CD4-positive, alpha-beta T cell treated with Interleukin-21 for 1 hour (primary cell): ENCODE results near the gene ZNF254.
"Not testable (repeated sequence)": the region's sequence is repeated elsewhere in the genome, so short reads cannot be mapped to it uniquely, and the experiment has no call there.

ENCODE experiments used
- DNase-seq: peaks from one replicate; pipeline ENCODE4 v3.0.0-alpha.2; 2020

Gene ZNF254

DNA sequence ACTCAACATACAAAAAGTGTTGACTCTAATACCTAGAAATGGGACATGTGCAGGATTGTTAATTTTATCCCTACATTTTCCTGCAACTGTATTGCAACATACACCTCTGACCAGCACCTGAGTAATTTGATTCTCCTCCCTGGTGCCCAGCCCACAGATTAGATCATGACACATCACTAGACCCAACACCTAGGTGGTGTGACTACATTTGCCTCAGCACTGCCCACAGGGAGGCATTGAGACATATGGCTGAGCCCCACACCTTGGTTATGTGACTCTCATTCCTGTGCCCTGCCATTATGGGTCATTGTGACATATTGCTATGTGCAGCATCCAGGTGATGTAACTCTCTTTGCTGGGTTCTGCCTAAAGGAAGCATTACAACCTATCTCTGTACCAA is 13.2 kb upstream of the ZNF254 start:
- DNase-seq = no peak

DNA sequence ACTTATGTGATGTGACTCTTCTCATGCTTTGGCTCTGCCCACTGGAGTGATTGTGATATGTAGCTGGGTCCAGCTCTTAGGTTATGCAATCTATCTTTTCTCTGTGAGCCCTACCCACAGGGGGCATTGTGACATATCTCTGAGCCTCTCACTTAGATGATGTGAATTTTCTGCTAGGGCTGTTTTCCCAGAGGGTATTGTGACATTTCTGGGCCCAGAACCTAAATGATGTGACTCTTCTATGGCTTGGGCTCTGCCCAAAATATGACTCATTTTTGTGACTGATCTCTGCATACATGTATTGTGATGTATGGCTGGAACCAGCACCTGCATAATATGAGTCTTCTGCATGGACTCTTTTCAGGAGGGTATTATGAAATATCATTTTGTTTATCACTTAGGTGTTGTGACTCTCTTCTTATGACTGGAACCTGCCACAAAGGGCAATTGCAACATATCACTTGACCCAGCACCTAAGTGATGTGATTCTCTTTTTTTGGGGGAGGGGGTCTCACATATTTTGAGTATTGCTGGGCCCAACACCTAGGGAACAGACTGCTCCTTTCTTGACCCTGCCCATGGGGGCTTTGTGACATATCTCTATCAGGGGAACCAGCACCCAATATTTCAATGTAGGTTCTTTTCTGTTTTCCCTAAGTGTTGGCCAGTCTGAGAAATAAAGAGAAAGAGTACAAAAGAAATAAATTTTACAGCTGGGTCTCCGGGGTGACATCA is 12.1 kb upstream of the ZNF254 start:
- no peak for DNase-seq

DNA sequence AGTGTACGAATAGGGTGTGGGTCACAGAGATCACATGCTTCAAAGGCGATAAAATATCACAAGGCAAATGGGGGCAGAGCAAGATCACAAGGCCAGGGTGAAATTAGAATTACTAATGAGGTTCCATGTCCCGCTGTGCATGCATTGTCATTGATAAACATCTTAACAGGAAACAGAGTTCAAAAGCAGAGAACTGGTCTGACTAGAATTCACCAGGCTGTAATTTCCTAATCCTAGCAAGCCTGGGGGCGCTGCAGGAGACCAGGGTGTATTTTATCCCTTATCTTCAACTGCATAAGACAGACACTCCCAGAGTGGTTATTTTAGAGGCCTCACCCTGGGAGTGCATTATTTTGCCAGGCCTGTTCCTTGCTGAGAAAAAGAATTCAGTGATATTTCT is 11.5 kb upstream of the ZNF254 start:
- not testable (repeated sequence) for DNase-seq

- no peak for DNase-seq
Observed at GRCh38 chr19:24078680-24079079, 8.3 kb upstream of the ZNF254 start.

GRCh38 chr19:24081056-24081455 is 5.9 kb upstream of the ZNF254 start:
- DNase-seq = no peak

- DNase-seq = no peak
Observed at GRCh38 chr19:24098359-24098758, 11.4 kb downstream of the ZNF254 start.

DNA sequence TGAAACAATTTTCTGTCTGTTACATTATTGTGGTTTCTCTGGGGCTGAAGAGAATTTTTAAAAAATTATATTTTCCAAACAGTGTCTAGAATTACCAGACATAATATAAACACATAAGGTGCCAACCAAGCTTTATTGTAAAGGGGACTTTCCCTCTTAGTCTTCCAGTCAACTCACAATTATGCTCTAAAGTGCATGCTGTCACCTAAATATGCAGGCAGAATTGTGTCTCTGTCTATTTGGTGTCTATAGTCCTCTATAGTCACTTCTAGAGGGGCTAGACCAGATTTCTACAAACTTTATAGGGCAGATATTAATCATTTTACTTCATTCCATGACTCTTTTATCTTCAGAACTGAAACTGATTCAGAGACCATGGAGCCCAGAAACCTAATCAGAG is 12.8 kb downstream of the ZNF254 start:
- no peak for DNase-seq

- DNase-seq = not testable (repeated sequence)
Observed at GRCh38 chr19:24100597-24100996, 13.6 kb downstream of the ZNF254 start.

DNA sequence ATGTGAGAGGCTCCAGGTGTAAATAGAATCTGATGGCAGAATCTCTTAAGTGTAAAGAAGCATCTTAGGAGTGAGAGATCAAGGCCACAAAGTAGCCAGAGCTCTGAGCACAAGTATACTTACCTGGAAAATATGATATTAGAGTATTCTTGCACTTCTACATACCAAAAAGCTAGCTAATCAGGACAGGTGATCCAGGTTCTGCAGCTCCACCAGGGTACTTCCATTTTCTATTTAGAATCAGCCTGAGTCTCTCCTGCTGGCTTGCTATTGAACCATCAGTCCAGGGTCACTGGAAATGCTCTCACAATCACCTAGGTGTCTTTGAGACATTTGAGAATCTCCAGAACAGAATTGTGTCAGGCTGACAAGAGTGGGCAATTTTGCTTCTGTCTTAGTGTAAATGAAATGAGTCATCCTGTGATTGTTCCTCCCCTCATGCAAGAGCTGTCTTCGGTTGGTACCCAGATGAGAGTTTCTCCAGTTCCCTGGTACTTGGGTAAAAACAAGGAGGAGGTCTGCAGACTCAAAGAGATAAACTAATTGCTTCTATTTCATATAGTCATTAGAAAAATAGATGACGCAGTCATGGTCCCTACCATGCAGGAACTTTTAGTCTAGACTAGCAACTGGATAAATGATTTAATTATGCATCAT is 14.6 kb downstream of the ZNF254 start:
- no peak for DNase-seq

DNA sequence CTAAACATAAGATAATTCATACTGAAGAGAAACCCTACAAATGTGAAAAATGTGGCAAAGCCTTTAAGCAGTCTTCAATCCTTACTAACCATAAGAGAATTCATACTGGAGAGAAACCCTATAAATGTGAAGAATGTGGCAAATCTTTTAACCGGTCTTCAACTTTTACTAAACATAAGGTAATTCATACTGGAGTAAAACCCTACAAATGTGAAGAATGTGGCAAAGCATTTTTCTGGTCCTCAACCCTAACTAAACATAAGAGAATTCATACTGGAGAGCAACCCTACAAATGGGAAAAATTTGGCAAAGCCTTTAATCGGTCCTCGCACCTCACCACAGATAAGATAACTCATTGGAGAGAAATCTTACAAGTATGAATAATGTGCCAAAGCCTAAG is 40.6 kb downstream of the ZNF254 start:
- no peak for DNase-seq

DNA sequence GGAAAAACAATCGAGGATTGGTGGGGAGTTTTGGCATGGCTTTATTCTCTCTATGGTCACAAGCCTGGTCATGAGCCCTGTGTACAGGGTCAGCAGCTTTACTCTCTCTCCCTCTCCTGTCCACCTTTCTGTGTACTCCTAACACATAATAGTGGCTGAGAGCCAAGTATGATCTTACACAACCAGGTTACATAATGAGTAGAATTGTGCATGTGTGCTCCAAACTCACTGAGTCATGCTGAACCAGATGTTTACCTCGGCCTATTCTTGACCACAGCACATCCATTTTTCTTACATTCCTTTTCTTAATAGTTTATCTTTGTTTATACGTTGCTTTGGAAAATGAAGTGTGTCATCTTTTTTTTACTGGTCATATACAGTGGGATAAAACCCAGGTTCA is 53.1 kb downstream of the ZNF254 start:
- DNase-seq = no peak

DNA sequence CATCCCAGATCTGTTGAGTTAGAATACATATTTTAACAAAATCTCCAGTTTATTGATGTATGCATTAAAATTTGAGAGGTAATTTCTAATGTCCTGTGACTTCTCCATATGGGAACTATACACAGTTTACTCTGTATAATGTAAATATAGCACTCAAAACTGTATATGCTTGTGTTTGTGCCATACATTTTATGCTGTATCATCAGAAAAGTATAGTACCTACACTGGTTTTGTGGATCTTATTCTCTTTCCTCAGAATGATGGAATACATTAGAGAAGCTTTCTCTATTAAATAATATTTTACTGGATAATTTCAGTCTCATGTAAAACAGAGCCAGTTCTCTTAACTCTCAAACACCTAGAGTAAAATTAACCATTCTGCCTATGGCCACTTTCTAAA is 53.6 kb downstream of the ZNF254 start:
- no peak for DNase-seq

DNA sequence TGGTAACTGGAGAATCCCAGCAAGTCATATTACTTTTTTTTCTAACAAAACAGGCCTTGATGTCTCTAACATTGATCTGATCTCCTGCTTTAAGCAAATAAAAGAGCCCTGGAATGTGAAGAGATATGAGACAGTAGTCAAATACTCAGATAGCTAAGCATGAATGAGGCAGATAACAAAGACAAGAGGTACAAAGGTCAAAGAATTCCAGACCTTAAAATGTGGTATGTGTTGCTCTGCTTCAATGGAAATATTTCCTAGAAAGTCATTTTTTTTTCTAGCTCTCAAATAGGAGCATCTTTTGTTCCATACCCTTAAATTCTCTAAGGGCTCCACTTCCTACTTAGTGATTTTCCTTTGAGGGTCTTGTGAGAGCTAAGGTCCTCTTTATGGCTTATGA is 54.6 kb downstream of the ZNF254 start:
- DNase-seq = no peak

GRCh38 chr19:24142771-24143170 is 55.8 kb downstream of the ZNF254 start:
- no peak for DNase-seq

DNA sequence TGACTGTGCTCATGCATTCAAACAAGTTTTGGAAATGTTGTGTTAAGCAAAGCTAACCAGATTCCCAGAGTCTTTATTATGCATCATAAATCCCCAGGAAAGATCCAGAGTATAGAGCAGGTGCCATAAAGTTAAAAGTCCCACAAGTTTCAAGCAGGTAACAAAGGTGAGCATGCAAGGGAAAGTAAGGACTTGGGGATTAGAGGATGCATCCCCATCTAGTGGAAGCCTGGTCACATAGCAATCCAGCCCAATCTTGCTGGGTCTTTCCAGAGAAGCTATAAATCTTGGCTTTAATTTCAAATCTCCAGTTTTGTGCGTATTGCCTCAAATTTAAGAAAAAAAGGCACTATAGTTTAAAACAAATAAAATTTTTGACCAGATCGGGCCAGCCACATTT is 72.7 kb downstream of the ZNF254 start:
- no peak for DNase-seq

GRCh38 chr19:24166055-24166454 is 79.1 kb downstream of the ZNF254 start:
- no peak for DNase-seq

GRCh38 chr19:24173882-24174281 is 86.9 kb downstream of the ZNF254 start:
- no peak for DNase-seq

- no peak for DNase-seq
Observed at GRCh38 chr19:24177686-24178085, 90.7 kb downstream of the ZNF254 start.

DNA sequence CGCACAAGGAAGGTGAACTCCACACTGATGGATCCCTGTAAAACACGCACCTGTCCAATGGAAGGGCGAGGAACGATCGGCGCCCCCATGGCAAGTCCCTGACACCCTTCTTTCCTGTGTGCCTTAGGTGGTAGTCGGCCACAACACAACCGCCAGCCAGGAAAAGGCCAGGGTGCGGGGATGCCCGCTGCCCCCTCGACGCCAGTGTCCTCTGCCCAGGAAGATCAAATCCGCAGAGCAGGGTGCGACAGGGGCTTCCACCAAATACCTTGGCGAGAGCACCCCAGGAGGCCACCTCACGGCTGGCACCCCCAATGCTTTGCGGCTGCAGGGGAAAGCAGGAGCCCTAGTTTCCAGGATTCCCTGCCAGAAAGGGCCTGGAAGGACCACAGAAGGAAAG is 91.2 kb downstream of the ZNF254 start:
- DNase-seq = no peak
